ENCODE measurements around the gene RC3H2. TPM values are rescaled to one million over a fixed set of nuclear protein-coding genes. Genes with fewer than 3 reads are reported as not detected.
A peak's percentile ranks its signal among the peaks of the same experiment; 100 is the strongest.

The RC3H2 gene
- total and polyA plus RNA-seq, 7 donors, result 5.6 to 33.7 (median 24.8) TPM

- H3K36me3 ChIP-seq (ENCODE audit: insufficient read depth in 1 of 2, low read depth in 1 of 2), result peaks cover 4 to 17% of the 10 kb centered on the region in 2 donors
- no peaks in the 10 kb centered on the region for H3K27me3 ChIP-seq (ENCODE audit: insufficient read depth in 3 of 3, low read length in 2 of 3)
- peaks cover 31% of the 10 kb centered on the region for H3K4me1 ChIP-seq
- WGBS, 3 donors, result 60 to 69% (median 66%) methylated on average over 2 of the region's 2 CpGs
- TF ChIP-seq CTCF (IDR thresholded peaks at IDR 0.05), result no peak
- H3K9me3 ChIP-seq, result no peaks in the 10 kb centered on the region
- no peak for ATAC-seq
- intact Hi-C loops (cut with DNase I), result loop anchor here in 1 of 2 donors (5.0 kb wide), 1 partner anchor 42 kb away; the partner anchor contains the start of gene RABGAP1
- H3K4me3 ChIP-seq, result peak overlapping the region; percentile 8
- H3K27ac ChIP-seq, result no peak overlapping the region
- DNase-seq, result no peak
Measured at GRCh38 chr9:122900791-122901190, 4.4 kb downstream of the RC3H2 start.

GRCh38 chr9:122897969-122898368, 7.2 kb downstream of the RC3H2 start:
- Histone ChIP-seq H3K9me3 (no peaks in the 10 kb centered on the region), H3K27ac (no peak overlapping the region), H3K36me3 (ENCODE audit: insufficient read depth in 1 of 2, low read depth in 1 of 2) (peaks cover 4 to 45% of the 10 kb centered on the region in 2 donors), H3K4me1 (peaks cover 18% of the 10 kb centered on the region), H3K4me3 (no peak overlapping the region), H3K27me3 (ENCODE audit: insufficient read depth in 3 of 3, low read length in 2 of 3) (no peaks in the 10 kb centered on the region)
- no peak for ATAC-seq
- intact Hi-C loops (cut with DNase I), result no loop called here
- DNase-seq, result no peak
- WGBS, 3 donors, result 97 to 100% (median 100%) methylated on average over 1 of the region's 1 CpG
- no peak for TF ChIP-seq CTCF (IDR thresholded peaks at IDR 0.05)

GRCh38 chr9:122888480-122888879, 16.7 kb downstream of the RC3H2 start:
- 63 to 79% (median 77%) methylated on average over 3 of the region's 3 CpGs for WGBS, 3 donors
- no peak for TF ChIP-seq CTCF (IDR thresholded peaks at IDR 0.05)
- ATAC-seq (no peak), DNase-seq (no peak)
- Histone ChIP-seq H3K27me3 (ENCODE audit: insufficient read depth in 3 of 3, low read length in 2 of 3) (no peaks in the 10 kb centered on the region), H3K36me3 (ENCODE audit: insufficient read depth in 1 of 2, low read depth in 1 of 2) (peaks cover 4 to 97% of the 10 kb centered on the region in 2 donors), H3K9me3 (no peaks in the 10 kb centered on the region), H3K4me1 (no peaks in the 10 kb centered on the region), H3K4me3 (no peak overlapping the region), H3K27ac (no peak overlapping the region)
- intact Hi-C loops (cut with DNase I), result loop anchor here in 1 of 2 donors (5.0 kb wide), 1 partner anchor 41 kb away; no protein-coding TSS in a partner anchor

- no peaks in the 10 kb centered on the region for H3K9me3 ChIP-seq
- no peak for TF ChIP-seq CTCF (IDR thresholded peaks at IDR 0.05)
- ATAC-seq (no peak), DNase-seq (no peak)
- intact Hi-C loops (cut with DNase I), result no loop called here
- peaks cover 9 to 100% of the 10 kb centered on the region in 2 donors for H3K36me3 ChIP-seq (ENCODE audit: insufficient read depth in 1 of 2, low read depth in 1 of 2)
- 96 to 100% (median 97%) methylated on average over 2 of the region's 2 CpGs for WGBS, 3 donors
- no peak overlapping the region for H3K27ac ChIP-seq
- no peaks in the 10 kb centered on the region for H3K4me1 ChIP-seq
- no peak overlapping the region for H3K4me3 ChIP-seq
- no peaks in the 10 kb centered on the region for H3K27me3 ChIP-seq (ENCODE audit: insufficient read depth in 3 of 3, low read length in 2 of 3)
Measured at GRCh38 chr9:122883125-122883524, 22.0 kb downstream of the RC3H2 start.

GRCh38 chr9:122879443-122879842, 25.7 kb downstream of the RC3H2 start:
- 74 to 82% (median 79%) methylated on average over 2 of the region's 2 CpGs for WGBS, 3 donors
- Histone ChIP-seq H3K9me3 (no peaks in the 10 kb centered on the region), H3K4me3 (no peak overlapping the region), H3K27me3 (ENCODE audit: insufficient read depth in 3 of 3, low read length in 2 of 3) (no peaks in the 10 kb centered on the region), H3K36me3 (ENCODE audit: insufficient read depth in 1 of 2, low read depth in 1 of 2) (peaks cover 19 to 100% of the 10 kb centered on the region in 2 donors), H3K4me1 (no peaks in the 10 kb centered on the region), H3K27ac (no peak overlapping the region)
- intact Hi-C loops (cut with DNase I), result no loop called here
- TF ChIP-seq CTCF (IDR thresholded peaks at IDR 0.05), result no peak
- DNase-seq (no peak), ATAC-seq (no peak)

Measured in psoas muscle (tissue), 8 donors.